Measurements from ENCODE around the gene SLC39A1.

GRCh38 chr1:153953859-153954365 is 9.4 kb downstream of the SLC39A1 start:
- TF ChIP-seq CTCF (conservative IDR thresholded peaks at IDR 0.05; ENCODE audit: low read depth, low read length) (no peak), USF2 (IDR thresholded peaks at IDR 0.05; ENCODE audit: low read depth, low read length) (no peak), BHLHE40 (IDR thresholded peaks at IDR 0.05; ENCODE audit: low read depth, low read length) (no peak), RFX5 (IDR thresholded peaks at IDR 0.05; ENCODE audit: low read depth, low read length) (no peak), FOS (IDR thresholded peaks at IDR 0.05; ENCODE audit: low read depth, low read length) (no peak), POLR2A (IDR thresholded peaks at IDR 0.05; ENCODE audit: low read depth, low read length) (no peak), MAFK (IDR thresholded peaks at IDR 0.05; ENCODE audit: low read depth, low read length) (no peak)
